Measurements from ENCODE around the gene NDC80. TPM values are rescaled to one million over a fixed set of nuclear protein-coding genes. Genes with fewer than 3 reads are reported as not detected.

NDC80 gene
- total RNA-seq, 3 donors from 2014 or later (not counting 1 experiment from before 2014, with no cell fraction given), result 3.4 to 6.5 (median 5.5) TPM

DNA sequence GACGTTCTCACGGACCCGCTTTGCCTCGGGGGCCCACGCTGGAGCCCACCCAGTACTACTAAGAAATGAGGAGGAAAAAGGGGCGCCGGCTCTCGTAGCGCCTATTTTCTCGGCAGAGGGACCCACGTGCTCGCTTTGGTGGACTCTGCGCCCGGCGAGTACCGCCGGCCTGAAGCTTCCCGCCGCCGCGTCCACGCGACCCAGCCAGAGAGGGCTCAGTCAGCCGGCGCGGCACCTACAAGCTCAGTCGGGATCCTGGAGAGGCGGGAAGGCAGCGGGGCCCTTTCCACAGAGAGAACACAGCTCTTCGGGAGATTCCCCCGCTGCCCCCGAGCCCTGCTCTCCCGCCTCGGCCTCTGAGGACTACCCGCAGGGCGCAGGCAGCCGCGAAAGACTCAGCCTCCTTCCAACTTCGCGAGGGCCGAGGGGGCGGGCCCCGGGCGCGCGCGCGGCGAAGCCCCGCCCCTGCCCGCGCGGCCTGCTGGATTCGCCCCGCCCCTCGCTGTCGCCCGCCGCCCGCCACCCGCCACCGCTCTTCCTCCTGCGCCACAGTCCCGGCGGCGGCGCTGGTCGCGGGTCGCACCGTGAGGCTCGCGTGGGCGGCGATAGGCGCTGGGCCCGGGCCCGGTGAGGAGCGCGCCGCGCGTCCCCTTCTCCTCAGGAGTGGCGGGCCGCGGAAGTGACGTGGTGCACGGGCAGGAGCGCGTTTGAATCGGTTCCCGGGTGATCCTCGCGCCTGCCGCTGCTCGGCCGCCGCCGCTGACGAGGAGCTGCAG lies 84.0 kb downstream of the NDC80 start, which contains the start of gene SMCHD1:
SMCHD1 (plus strand) TSS at position 549 of the 776 bp plus-strand sequence. CDS start 350 bp downstream, outside the sequence.
- ATAC-seq (peak; percentile 74 to 92 (median 80)), DNase-seq (peak; percentile 87 to 94)
- WGBS (ENCODE audit: insufficient coverage), result under 1% methylated on average over 100 of the region's 100 CpGs
- Histone ChIP-seq H3K27me3 (ENCODE audit: control insufficient read depth, insufficient read depth, low read length) (no peaks in the 10 kb centered on the region), H3K4me3 (ENCODE audit: low read length) (peak within 1 kb of the TSS; percentile 100), H3K9me3 (ENCODE audit: control insufficient read depth, insufficient read depth, low read length) (no peaks in the 10 kb centered on the region), H3K4me1 (ENCODE audit: control insufficient read depth, insufficient read depth, low read length) (peaks cover 19% of the 10 kb centered on the region), H3K27ac (ENCODE audit: low read length) (peak within 1 kb of the TSS; percentile 99), H3K36me3 (ENCODE audit: control insufficient read depth, insufficient read depth, low read length) (no peaks in the 10 kb centered on the region)
- Mint-ChIP-seq H3K4me3 (peak within 1 kb of the TSS; percentile 96), H3K27me3 (ENCODE audit: low read depth in 2 of 2) (no peaks in the 10 kb centered on the region), H3K4me1 (peaks cover 35 to 37% of the 10 kb centered on the region in 2 donors), H3K36me3 (no peaks in the 10 kb centered on the region), H3K9me3 (no peaks in the 10 kb centered on the region), H3K27ac (peak within 1 kb of the TSS; percentile 96 to 97)
- intact Hi-C loops (cut with micrococcal nuclease), result loop anchor here (1.0 to 5.0 kb wide), 4 partner anchors 14 to 317 kb away; no protein-coding TSS in a partner anchor
- TF ChIP-seq CTCF (IDR thresholded peaks at IDR 0.05), result no peak

DNA sequence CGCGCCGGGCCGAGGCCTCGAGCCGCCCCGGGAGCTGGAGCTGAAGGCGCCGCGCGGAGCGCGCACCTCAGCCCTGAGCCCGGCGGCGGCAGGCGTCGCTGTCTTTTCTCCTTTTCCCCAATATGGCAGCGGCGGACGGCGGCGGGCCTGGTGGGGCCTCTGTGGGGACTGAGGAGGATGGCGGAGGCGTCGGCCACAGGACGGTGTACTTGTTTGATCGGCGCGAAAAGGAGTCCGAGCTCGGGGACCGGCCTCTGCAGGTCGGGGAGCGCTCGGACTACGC lies 84.5 kb downstream of the NDC80 start:
- intact Hi-C loops (cut with micrococcal nuclease), result loop anchor here (1.0 to 5.0 kb wide), 6 partner anchors 15 to 316 kb away; partner anchors contain the start of genes METTL4 and NDC80
- H3K9me3 Mint-ChIP-seq, result peaks cover 0 to 1% of the 10 kb centered on the region in 2 donors
- ATAC-seq (peak; percentile 13 to 34 (median 33)), DNase-seq (no peak)
- no peaks in the 10 kb centered on the region for H3K9me3 ChIP-seq (ENCODE audit: control insufficient read depth, insufficient read depth, low read length)
- peaks cover 38 to 39% of the 10 kb centered on the region in 2 donors for H3K4me1 Mint-ChIP-seq
- TF ChIP-seq CTCF (IDR thresholded peaks at IDR 0.05), result no peak
- H3K36me3 ChIP-seq (ENCODE audit: control insufficient read depth, insufficient read depth, low read length), result no peaks in the 10 kb centered on the region
- H3K4me1 ChIP-seq (ENCODE audit: control insufficient read depth, insufficient read depth, low read length), result peaks cover 22% of the 10 kb centered on the region
- peak overlapping the region; percentile 96 for H3K4me3 Mint-ChIP-seq
- H3K36me3 Mint-ChIP-seq, result no peaks in the 10 kb centered on the region
- peak overlapping the region; percentile 100 for H3K4me3 ChIP-seq (ENCODE audit: low read length)
- H3K27me3 Mint-ChIP-seq (ENCODE audit: low read depth in 2 of 2), result no peaks in the 10 kb centered on the region
- H3K27me3 ChIP-seq (ENCODE audit: control insufficient read depth, insufficient read depth, low read length), result no peaks in the 10 kb centered on the region
- H3K27ac ChIP-seq (ENCODE audit: low read length), result peak overlapping the region; percentile 98
- peak overlapping the region; percentile 96 to 97 for H3K27ac Mint-ChIP-seq
- under 1% methylated on average over 37 of the region's 37 CpGs for WGBS (ENCODE audit: insufficient coverage)

DNA sequence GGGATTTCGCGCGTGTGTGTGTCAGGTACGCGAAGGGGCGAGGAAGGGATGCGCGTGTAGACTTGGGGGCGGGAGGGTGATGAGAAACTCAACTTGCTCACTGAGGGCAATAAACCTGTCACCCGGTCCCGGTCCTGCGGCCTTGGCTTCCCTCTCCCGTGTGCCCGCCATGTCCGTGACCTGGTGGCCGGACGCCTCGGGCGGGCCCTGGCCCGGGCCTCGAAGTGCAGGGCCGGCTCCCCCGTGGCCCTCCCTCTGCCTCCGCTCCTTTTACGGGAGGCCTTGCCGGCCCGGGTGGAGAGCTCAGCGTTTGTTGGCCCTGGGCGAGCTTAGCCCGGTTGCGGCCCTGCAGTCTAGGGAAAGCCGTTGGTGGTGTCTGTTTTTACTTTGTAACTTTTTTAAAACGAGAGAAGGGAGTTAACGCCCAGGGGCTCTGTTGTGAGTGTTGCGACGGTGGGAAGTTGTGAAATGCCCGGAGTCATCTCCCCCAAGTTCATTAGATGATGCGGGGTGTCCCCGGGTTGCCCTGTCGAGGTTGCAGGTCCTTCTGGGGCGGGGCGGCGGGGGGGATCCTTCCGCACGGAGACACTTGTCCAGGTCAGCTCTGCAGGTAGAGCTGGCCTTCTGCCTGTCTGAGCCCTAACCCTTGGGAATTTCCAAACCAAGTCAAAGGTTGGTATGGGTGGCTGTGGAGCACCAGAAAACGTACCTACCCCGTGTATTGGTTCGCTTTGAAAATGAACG lies 85.1 kb downstream of the NDC80 start:
- peak overlapping the region; percentile 96 for H3K4me3 Mint-ChIP-seq
- H3K4me1 Mint-ChIP-seq, result peaks cover 43 to 44% of the 10 kb centered on the region in 2 donors
- peaks cover 0 to 2% of the 10 kb centered on the region in 2 donors for H3K9me3 Mint-ChIP-seq
- TF ChIP-seq CTCF (IDR thresholded peaks at IDR 0.05), result no peak
- H3K36me3 ChIP-seq (ENCODE audit: control insufficient read depth, insufficient read depth, low read length), result no peaks in the 10 kb centered on the region
- intact Hi-C loops (cut with micrococcal nuclease), result loop anchor here (1.0 to 5.0 kb wide), 5 partner anchors 20 to 316 kb away; partner anchors contain the start of genes METTL4 and NDC80
- H3K27ac ChIP-seq (ENCODE audit: low read length), result peak overlapping the region; percentile 98
- peak; percentile 55 to 79 for DNase-seq
- WGBS (ENCODE audit: insufficient coverage), result 0% methylated on average over 49 of the region's 49 CpGs
- peak overlapping the region; percentile 96 to 97 for H3K27ac Mint-ChIP-seq
- H3K27me3 Mint-ChIP-seq (ENCODE audit: low read depth in 2 of 2), result no peaks in the 10 kb centered on the region
- peak; percentile 9 to 37 (median 24) for ATAC-seq
- H3K36me3 Mint-ChIP-seq, result no peaks in the 10 kb centered on the region
- no peaks in the 10 kb centered on the region for H3K27me3 ChIP-seq (ENCODE audit: control insufficient read depth, insufficient read depth, low read length)
- H3K4me1 ChIP-seq (ENCODE audit: control insufficient read depth, insufficient read depth, low read length), result peaks cover 22% of the 10 kb centered on the region
- H3K4me3 ChIP-seq (ENCODE audit: low read length), result peak overlapping the region; percentile 100
- H3K9me3 ChIP-seq (ENCODE audit: control insufficient read depth, insufficient read depth, low read length), result no peaks in the 10 kb centered on the region
